Hepatocyte (in vitro differentiated cells): ENCODE data around the gene PRORP. TPM values are rescaled to one million over a fixed set of nuclear protein-coding genes. Genes with fewer than 3 reads are reported as not detected.

ENCODE experiments used
- DNase-seq: peaks from one replicate; pipeline ENCODE4 v3.0.0-alpha.2; 2016; ENCODE audit warnings: low spot score
- H2AFZ ChIP-seq: fragments of 200-600 bp; sonication (generic); 2 replicates; pipeline ENCODE4 v1.6.0; 2016; ENCODE audit warnings: antibody characterized with exemption, mild to moderate bottlenecking
- H3K27ac ChIP-seq: fragments of 200-600 bp; sonication (generic); 2 replicates; pipeline ENCODE4 v1.5.1; 2016; ENCODE audit warnings: mild to moderate bottlenecking
- H3K27me3 ChIP-seq: fragments of 200-600 bp; sonication (generic); 2 replicates; pipeline ENCODE4 v1.6.1; 2016
- H3K36me3 ChIP-seq: fragments of 200-600 bp; sonication (generic); replicated peaks from 2 replicates; pipeline ENCODE4 v1.5.1; 2016; ENCODE audit warnings: low read depth; ENCODE audit not compliant: insufficient read depth
- H3K4me1 ChIP-seq: fragments of 200-600 bp; sonication (generic); 2 replicates; pipeline ENCODE4 v1.5.1; 2016; ENCODE audit warnings: mild to moderate bottlenecking, moderate library complexity; ENCODE audit not compliant: insufficient read depth
- H3K4me2 ChIP-seq: fragments of 200-600 bp; sonication (generic); 2 replicates; pipeline ENCODE4 v1.6.0; 2016
- H3K4me3 ChIP-seq: fragments of 200-600 bp; sonication (generic); 2 replicates; pipeline ENCODE4 v1.5.1; 2016; ENCODE audit warnings: mild to moderate bottlenecking
- H3K79me2 ChIP-seq: fragments of 200-600 bp; sonication (generic); 2 replicates; pipeline ENCODE4 v1.6.0; 2017; ENCODE audit warnings: mild to moderate bottlenecking
- H3K9me2 ChIP-seq: fragments of 200-600 bp; sonication (generic); replicated peaks from 2 replicates; pipeline ENCODE4 v1.6.0; 2017; ENCODE audit warnings: mild to moderate bottlenecking; ENCODE audit not compliant: insufficient read depth
- H3K9me3 ChIP-seq: fragments of 200-600 bp; sonication (generic); 2 replicates; pipeline ENCODE4 v1.5.1; 2016; ENCODE audit warnings: low read depth, mild to moderate bottlenecking
- H4K20me1 ChIP-seq: fragments of 200-600 bp; sonication (generic); 2 replicates; pipeline ENCODE4 v1.6.0; 2016; ENCODE audit warnings: mild to moderate bottlenecking; ENCODE audit not compliant: insufficient read depth, poor library complexity, severe bottlenecking
- CTCF ChIP-seq: fragments of 200-600 bp; sonication (generic); IDR thresholded peaks from 2 replicates; pipeline ENCODE4 v1.5.1; 2016; ENCODE audit warnings: antibody characterized with exemption, mild to moderate bottlenecking; ENCODE audit not compliant: poor library complexity
- EZH2 ChIP-seq: fragments of 200-600 bp; sonication (generic); IDR thresholded peaks from 2 replicates; pipeline ENCODE4 v1.6.1; 2016; ENCODE audit warnings: antibody characterized with exemption, mild to moderate bottlenecking, borderline replicate concordance
- EZH2phosphoT487 ChIP-seq: fragments of 200-600 bp; sonication (generic); IDR thresholded peaks from one replicate; pipeline ENCODE4 v1.6.1; 2018; ENCODE audit warnings: antibody characterized with exemption, mild to moderate bottlenecking, low read depth, moderate library complexity; ENCODE audit not compliant: unreplicated experiment, severe bottlenecking
- WGBS: methylation state at CpG from one replicate; pipeline ENCODE4 v1.1.6; 2016; ENCODE audit warnings: low lambda C conversion rate; ENCODE audit errors: missing lambda C conversion rate; 5-methylcytosine and 5-hydroxymethylcytosine counted together
- polyA plus RNA-seq: library from polyadenylated mRNA; unstranded; fragments of >200 nt; fragmentation: Nextera tagmentation; extraction: Ambion mirVana; gene quantifications from 2 replicates; pipeline ENCODE4 v1.2.1, GENCODE V29; 2016
- total RNA-seq: library from RNA; depleted of rRNA; stranded (reverse); fragments of >200 nt; gene quantifications from 2 replicates; pipeline ENCODE4 v1.2.3, GENCODE V29; 2014

Gene PRORP
- total and polyA plus RNA-seq, 2 experiments from 2014 or later: 19.8 to 48.2 TPM

GRCh38 chr14:35158491-35158890 is 36.1 kb downstream of the PRORP start:
- Histone ChIP-seq H3K27ac (no peak overlapping the region), H2AFZ (no peak overlapping the region)
- 92% methylated on average over 2 of the region's 2 CpGs for WGBS

GRCh38 chr14:35158951-35159653 is 36.8 kb downstream of the PRORP start:
- Histone ChIP-seq H3K9me3 (no peaks in the 10 kb centered on the region), H3K4me1 (no peaks in the 10 kb centered on the region), H3K36me3 (no peaks in the 10 kb centered on the region), H4K20me1 (no peaks in the 10 kb centered on the region), H3K9me2 (no peaks in the 10 kb centered on the region), H2AFZ (no peak overlapping the region), H3K4me2 (peak overlapping the region; percentile 37), H3K79me2 (peaks cover 4% of the 10 kb centered on the region), H3K4me3 (no peak overlapping the region), H3K27ac (peak overlapping the region; percentile 73), H3K27me3 (no peaks in the 10 kb centered on the region)
- 64% methylated on average over 8 of the region's 8 CpGs for WGBS
- TF ChIP-seq CTCF: no peak
- no peak for TF ChIP-seq EZH2
- no peak for TF ChIP-seq EZH2phosphoT487
- DNase-seq: peak; percentile 5

More at GRCh38 chr14:35158491-35158890, 36.1 kb downstream of the PRORP start:
- Histone ChIP-seq H3K27me3 (no peaks in the 10 kb centered on the region), H4K20me1 (no peaks in the 10 kb centered on the region), H3K9me2 (no peaks in the 10 kb centered on the region), H3K4me3 (no peak overlapping the region), H3K79me2 (peaks cover 3% of the 10 kb centered on the region), H3K4me2 (no peak overlapping the region), H3K4me1 (no peaks in the 10 kb centered on the region), H3K9me3 (no peaks in the 10 kb centered on the region), H3K36me3 (no peaks in the 10 kb centered on the region)
- TF ChIP-seq EZH2: no peak
- no peak for TF ChIP-seq CTCF
- no peak for TF ChIP-seq EZH2phosphoT487
- peak; percentile 0 for DNase-seq

GRCh38 chr14:35159742-35160409 is 37.5 kb downstream of the PRORP start:
- no peaks in the 10 kb centered on the region for H3K36me3 ChIP-seq
- H4K20me1 ChIP-seq: no peaks in the 10 kb centered on the region
- no peaks in the 10 kb centered on the region for H3K9me3 ChIP-seq
- peak overlapping the region; percentile 37 for H3K4me2 ChIP-seq
- H3K79me2 ChIP-seq: peaks cover 4% of the 10 kb centered on the region
- TF ChIP-seq CTCF: no peak
- no peak for TF ChIP-seq EZH2
- TF ChIP-seq EZH2phosphoT487: no peak
- WGBS: 54% methylated on average over 6 of the region's 6 CpGs
- H3K4me3 ChIP-seq: no peak overlapping the region
- no peak overlapping the region for H2AFZ ChIP-seq
- no peaks in the 10 kb centered on the region for H3K27me3 ChIP-seq
- no peaks in the 10 kb centered on the region for H3K9me2 ChIP-seq
- H3K4me1 ChIP-seq: no peaks in the 10 kb centered on the region
- peak; percentile 79 for DNase-seq
- peak overlapping the region; percentile 75 for H3K27ac ChIP-seq
